ENCODE measurements around the gene EIF4E.

- TF ChIP-seq CTBP1 (IDR thresholded peaks at IDR 0.05; ENCODE audit: borderline replicate concordance) (no peak), ELF4 (IDR thresholded peaks at IDR 0.05) (no peak), L3MBTL2 (conservative IDR thresholded peaks at IDR 0.05) (no peak), HDGF (IDR thresholded peaks at IDR 0.05; ENCODE audit: borderline replicate concordance) (no peak), SUZ12 (IDR thresholded peaks at IDR 0.05) (no peak), SP1 (IDR thresholded peaks at IDR 0.05) (no peak), TARDBP (IDR thresholded peaks at IDR 0.05) (no peak), PKNOX1 (IDR thresholded peaks at IDR 0.05) (no peak), FOXM1 (IDR thresholded peaks at IDR 0.05; ENCODE audit: borderline replicate concordance) (no peak), LEF1 (IDR thresholded peaks at IDR 0.05; ENCODE audit: borderline replicate concordance) (no peak), NFRKB (IDR thresholded peaks at IDR 0.05) (no peak)
These were observed 23.6 kb downstream of the EIF4E start for GRCh38 chr4:98905297-98905696.
